PFSK-1 (cell line): ENCODE measurements around the gene GIPC1.

Experiments used
- POLR2AphosphoS5 ChIP-seq: IDR thresholded peaks from 2 replicates; pipeline ENCODE4 v1.6.1; 2012; ENCODE audit warnings: low read depth, mild to moderate bottlenecking, control low read depth, low read length, moderate library complexity
- REST ChIP-seq, 2 experiments: IDR thresholded peaks; 2 replicates each; pipeline versions ENCODE4 v1.6.1 to v1.8.0; 2011 to 2012; ENCODE audit warnings: low read depth in 2 of 2, low read length in 2 of 2, control low read depth in 1 of 2, inconsistent platforms in 1 of 2, mild to moderate bottlenecking in 1 of 2, moderate library complexity in 1 of 2; ENCODE audit not compliant: insufficient read depth in 1 of 2
- SIN3A ChIP-seq: IDR thresholded peaks from 2 replicates; pipeline ENCODE4 v1.6.1; 2012; ENCODE audit warnings: mild to moderate bottlenecking, low read length, moderate library complexity, borderline replicate concordance; ENCODE audit not compliant: insufficient read depth
- TAF1 ChIP-seq: IDR thresholded peaks from 2 replicates; pipeline ENCODE4 v1.6.1; 2012; ENCODE audit warnings: low read length, control low read depth, borderline replicate concordance; ENCODE audit not compliant: insufficient read depth

GRCh38 chr19:14533450-14533849 lies 37.5 kb upstream of the GIPC1 start:
- TF ChIP-seq REST (IDR thresholded peaks at IDR 0.05; ENCODE audit: insufficient read depth in 1 of 2, low read depth in 2 of 2, low read length in 2 of 2) (no peak), POLR2AphosphoS5 (no peak), SIN3A (no peak), TAF1 (no peak)
